ENCODE data around the gene PHF23.
A peak's percentile ranks its signal among the peaks of the same experiment; 100 is the strongest.

Gene PHF23

DNA sequence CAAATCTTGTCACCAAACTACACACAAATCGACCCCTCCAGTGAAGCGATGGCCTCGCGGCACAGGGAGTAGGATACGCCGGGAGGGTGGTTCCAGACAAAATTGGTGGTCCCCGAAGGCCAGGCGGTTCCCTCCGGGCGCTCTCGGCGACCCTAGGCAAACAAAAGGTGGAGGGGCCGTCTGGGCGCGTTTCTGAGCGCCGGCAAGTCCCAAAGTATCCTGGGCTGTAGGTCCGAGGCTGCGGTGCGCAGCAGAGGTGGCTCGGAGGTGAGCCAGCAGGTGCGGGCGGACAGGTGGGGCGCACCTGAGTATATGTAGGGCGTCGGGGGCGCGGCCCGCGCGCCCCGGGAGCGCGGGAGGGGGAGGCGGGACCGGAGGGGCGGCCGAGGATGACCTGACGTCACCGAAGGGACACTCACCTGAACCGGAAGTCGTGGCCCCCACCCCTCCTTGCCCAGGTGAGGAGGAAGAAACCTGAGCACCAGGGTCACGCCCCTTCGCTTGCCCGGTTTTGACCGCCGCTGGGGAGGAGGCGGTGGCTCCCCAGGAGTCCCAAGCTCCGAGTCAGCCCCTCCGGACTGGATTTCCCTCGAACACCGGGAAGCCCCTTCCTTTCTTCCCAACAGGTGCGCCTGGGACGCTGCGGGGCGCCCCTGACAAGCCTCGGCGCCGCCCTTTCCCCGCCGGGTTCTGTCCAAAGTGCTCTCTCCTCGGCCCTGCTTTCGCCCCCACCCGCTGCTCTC lies 23.1 kb upstream of the PHF23 start, which contains the start of gene CLDN7:
Gene CLDN7 (minus strand): TSS at position 287 of the 743 bp plus-strand sequence. CDS start 435 bp downstream, outside the sequence.
- peak within 1 kb of the TSS; percentile 68 for H3K4me2 ChIP-seq (ENCODE audit: low read length)
- H3K4me3 ChIP-seq (ENCODE audit: low read depth, low read length), result peak within 1 kb of the TSS; percentile 87
- peak within 1 kb of the TSS; percentile 79 for H3K9ac ChIP-seq (ENCODE audit: low read length)
- peak within 1 kb of the TSS; percentile 88 for H3K4ac ChIP-seq (ENCODE audit: low read depth, low read length)
- H4K8ac ChIP-seq (ENCODE audit: low read depth, low read length), result peak within 1 kb of the TSS; percentile 61
- peak within 1 kb of the TSS; percentile 84 for H3K27ac ChIP-seq (ENCODE audit: low read depth, low read length)
- peaks cover 28% of the 10 kb centered on the region for H3K79me1 ChIP-seq (ENCODE audit: low read length)
- H3K14ac ChIP-seq (ENCODE audit: low read length), result peak within 1 kb of the TSS; percentile 84
- peak; percentile 82 to 85 for DNase-seq
- H3K4me1 ChIP-seq (ENCODE audit: control insufficient read depth in 1 of 2, insufficient read depth in 2 of 2, low read length in 2 of 2), result peaks cover 10 to 17% of the 10 kb centered on the region in 2 experiments
- peak within 1 kb of the TSS; percentile 81 for H2BK120ac ChIP-seq (ENCODE audit: insufficient read depth, low read length, poor library complexity)
- peak within 1 kb of the TSS; percentile 37 for H3K23ac ChIP-seq (ENCODE audit: low read length)
- H3K27me3 ChIP-seq (ENCODE audit: insufficient read depth, low read length), result no peaks in the 10 kb centered on the region
- peak within 1 kb of the TSS; percentile 92 for H4K91ac ChIP-seq (ENCODE audit: low read depth, low read length)
- peaks cover 25% of the 10 kb centered on the region for H3K79me2 ChIP-seq (ENCODE audit: control insufficient read depth, insufficient read depth, low read length, poor library complexity)
- H3K36me3 ChIP-seq (ENCODE audit: control insufficient read depth in 1 of 2, insufficient read depth in 2 of 2, low read length in 2 of 2), result peaks cover 14 to 20% of the 10 kb centered on the region in 2 experiments
- H2AFZ ChIP-seq (ENCODE audit: insufficient read depth, low read length, poor library complexity), result peak within 1 kb of the TSS; percentile 69
- H3K18ac ChIP-seq (ENCODE audit: low read length), result peak within 1 kb of the TSS; percentile 78
- peak within 1 kb of the TSS; percentile 72 for H4K12ac ChIP-seq (ENCODE audit: low read depth, low read length)
- WGBS (ENCODE audit: extremely low coverage, insufficient coverage, insufficient read length), result no CpG with 5 or more reads among the region's 64 CpGs
- peaks cover 2% of the 10 kb centered on the region for H3K9me3 ChIP-seq (ENCODE audit: insufficient read depth, low read depth, low read length)
- H2BK5ac ChIP-seq (ENCODE audit: low read depth, low read length, poor library complexity), result peak within 1 kb of the TSS; percentile 87
- H2BK12ac ChIP-seq (ENCODE audit: low read length), result peak within 1 kb of the TSS; percentile 47
- H2AK5ac ChIP-seq (ENCODE audit: low read length), result peak within 1 kb of the TSS; percentile 81

DNA sequence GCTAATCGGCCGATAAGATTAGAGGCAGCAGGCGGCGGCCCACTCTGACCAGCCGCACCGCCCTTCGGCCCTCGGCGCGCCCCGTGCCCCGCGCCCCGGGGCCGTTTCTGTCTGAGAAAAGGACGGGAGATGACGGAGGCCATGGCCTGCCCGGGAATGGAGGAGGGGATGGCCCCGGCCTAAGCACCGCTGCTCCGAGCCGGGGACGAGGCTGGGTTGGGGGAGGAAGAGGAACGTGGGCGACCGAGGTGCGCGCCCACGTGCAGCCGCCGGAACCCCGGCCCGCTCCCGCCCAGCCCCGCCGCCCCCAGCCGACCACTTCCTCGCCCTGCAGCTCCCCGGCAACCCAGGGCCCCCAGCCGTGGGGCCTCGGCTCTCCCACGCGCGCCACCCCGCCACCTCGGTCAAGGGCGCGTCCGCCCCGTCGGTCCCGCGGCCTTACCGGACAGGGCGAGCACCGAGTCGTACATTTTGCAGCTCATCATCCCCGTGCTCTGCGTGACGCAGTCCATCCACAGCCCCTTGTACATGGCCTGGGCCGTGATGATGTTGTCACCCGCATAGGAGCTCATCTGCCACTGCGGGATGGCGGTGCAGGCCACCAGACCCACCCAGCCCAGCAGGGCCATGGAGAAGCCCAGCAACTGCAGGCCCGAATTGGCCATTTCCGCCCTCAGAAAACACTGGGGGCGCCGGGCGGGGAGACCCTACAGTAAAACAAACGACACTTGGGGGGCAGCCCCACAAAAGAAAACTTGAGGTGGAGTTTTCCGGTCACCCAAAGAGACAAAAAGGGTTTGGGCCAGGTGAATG lies 22.3 kb upstream of the PHF23 start:
- H3K4me1 ChIP-seq (ENCODE audit: control insufficient read depth in 1 of 2, insufficient read depth in 2 of 2, low read length in 2 of 2), result peaks cover 10 to 17% of the 10 kb centered on the region in 2 experiments
- H2BK5ac ChIP-seq (ENCODE audit: low read depth, low read length, poor library complexity), result peak overlapping the region; percentile 80
- peak overlapping the region; percentile 61 for H4K8ac ChIP-seq (ENCODE audit: low read depth, low read length)
- peak overlapping the region; percentile 88 for H3K4ac ChIP-seq (ENCODE audit: low read depth, low read length)
- H3K79me2 ChIP-seq (ENCODE audit: control insufficient read depth, insufficient read depth, low read length, poor library complexity), result peaks cover 25% of the 10 kb centered on the region
- peak overlapping the region; percentile 79 for H3K9ac ChIP-seq (ENCODE audit: low read length)
- peaks cover 28% of the 10 kb centered on the region for H3K79me1 ChIP-seq (ENCODE audit: low read length)
- peak overlapping the region; percentile 72 for H4K12ac ChIP-seq (ENCODE audit: low read depth, low read length)
- H3K27ac ChIP-seq (ENCODE audit: low read depth, low read length), result peak overlapping the region; percentile 81
- no CpG with 5 or more reads among the region's 71 CpGs for WGBS (ENCODE audit: extremely low coverage, insufficient coverage, insufficient read length)
- peak overlapping the region; percentile 81 for H2BK120ac ChIP-seq (ENCODE audit: insufficient read depth, low read length, poor library complexity)
- H3K9me3 ChIP-seq (ENCODE audit: insufficient read depth, low read depth, low read length), result peaks cover 2% of the 10 kb centered on the region
- peak overlapping the region; percentile 68 for H3K18ac ChIP-seq (ENCODE audit: low read length)
- H3K27me3 ChIP-seq (ENCODE audit: insufficient read depth, low read length), result no peaks in the 10 kb centered on the region
- H4K91ac ChIP-seq (ENCODE audit: low read depth, low read length), result peak overlapping the region; percentile 80
- peak overlapping the region; percentile 47 for H2BK12ac ChIP-seq (ENCODE audit: low read length)
- H3K4me3 ChIP-seq (ENCODE audit: low read depth, low read length), result peak overlapping the region; percentile 87
- H3K14ac ChIP-seq (ENCODE audit: low read length), result peak overlapping the region; percentile 74
- peak; percentile 65 to 70 for DNase-seq
- peak overlapping the region; percentile 66 for H2AFZ ChIP-seq (ENCODE audit: insufficient read depth, low read length, poor library complexity)
- peak overlapping the region; percentile 14 for H3K23ac ChIP-seq (ENCODE audit: low read length)
- H2AK5ac ChIP-seq (ENCODE audit: low read length), result peak overlapping the region; percentile 57
- peak overlapping the region; percentile 68 for H3K4me2 ChIP-seq (ENCODE audit: low read length)
- peaks cover 18 to 25% of the 10 kb centered on the region in 2 experiments for H3K36me3 ChIP-seq (ENCODE audit: control insufficient read depth in 1 of 2, insufficient read depth in 2 of 2, low read length in 2 of 2)

DNA sequence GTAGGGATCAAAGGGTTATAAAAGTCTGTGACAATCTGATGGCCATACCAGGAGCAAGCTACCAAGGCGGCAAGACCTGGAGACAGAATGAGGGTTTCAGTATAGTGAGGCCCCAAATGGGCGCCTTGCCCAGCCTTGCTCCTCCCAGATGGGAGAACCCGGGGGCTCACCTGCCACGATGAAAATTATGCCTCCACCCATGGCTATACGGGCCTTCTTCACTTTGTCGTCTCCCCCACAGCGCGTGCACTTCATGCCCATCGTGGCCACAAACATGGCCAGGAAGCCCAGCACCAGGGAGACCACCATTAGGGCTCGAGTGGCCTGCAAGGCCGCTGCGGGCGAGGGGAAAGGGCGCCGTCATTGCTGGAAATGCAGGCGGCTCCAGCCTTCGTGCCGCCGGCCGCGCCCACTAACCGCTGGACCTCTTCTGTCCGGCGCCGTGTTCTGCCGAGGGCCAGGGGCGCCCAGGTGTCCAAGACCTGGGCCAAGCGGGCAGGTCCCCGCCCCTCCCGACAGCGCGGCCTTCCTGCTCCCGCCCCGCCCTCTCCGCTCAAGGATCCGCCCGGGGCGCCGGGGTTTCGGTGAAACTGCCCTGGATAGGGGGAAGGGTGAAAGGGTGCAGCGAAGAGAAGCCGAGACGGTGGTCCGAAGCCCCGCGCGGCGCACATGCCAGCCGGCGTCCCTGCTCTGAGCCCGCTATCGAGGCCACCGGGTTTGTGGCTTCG lies 21.6 kb upstream of the PHF23 start:
- WGBS (ENCODE audit: extremely low coverage, insufficient coverage, insufficient read length), result no CpG with 5 or more reads among the region's 54 CpGs
- peak overlapping the region; percentile 3 for H2AK5ac ChIP-seq (ENCODE audit: low read length)
- DNase-seq, result peak; percentile 86
- H3K9ac ChIP-seq (ENCODE audit: low read length), result peak overlapping the region; percentile 79
- H2BK12ac ChIP-seq (ENCODE audit: low read length), result peak overlapping the region; percentile 37
- no peaks in the 10 kb centered on the region for H3K27me3 ChIP-seq (ENCODE audit: insufficient read depth, low read length)
- H3K18ac ChIP-seq (ENCODE audit: low read length), result peak overlapping the region; percentile 68
- H3K4me3 ChIP-seq (ENCODE audit: low read depth, low read length), result peak overlapping the region; percentile 87
- H4K91ac ChIP-seq (ENCODE audit: low read depth, low read length), result peak overlapping the region; percentile 80
- H3K9me3 ChIP-seq (ENCODE audit: insufficient read depth, low read depth, low read length), result peaks cover 2% of the 10 kb centered on the region
- peak overlapping the region; percentile 74 for H3K14ac ChIP-seq (ENCODE audit: low read length)
- peak overlapping the region; percentile 61 for H4K8ac ChIP-seq (ENCODE audit: low read depth, low read length)
- H2BK5ac ChIP-seq (ENCODE audit: low read depth, low read length, poor library complexity), result peak overlapping the region; percentile 80
- peak overlapping the region; percentile 92 for H3K4ac ChIP-seq (ENCODE audit: low read depth, low read length)
- H3K79me1 ChIP-seq (ENCODE audit: low read length), result peaks cover 28% of the 10 kb centered on the region
- peak overlapping the region; percentile 81 for H2BK120ac ChIP-seq (ENCODE audit: insufficient read depth, low read length, poor library complexity)
- H3K27ac ChIP-seq (ENCODE audit: low read depth, low read length), result peak overlapping the region; percentile 81
- no peak overlapping the region for H3K23ac ChIP-seq (ENCODE audit: low read length)
- H3K79me2 ChIP-seq (ENCODE audit: control insufficient read depth, insufficient read depth, low read length, poor library complexity), result peaks cover 25% of the 10 kb centered on the region
- H3K4me1 ChIP-seq (ENCODE audit: control insufficient read depth in 1 of 2, insufficient read depth in 2 of 2, low read length in 2 of 2), result peaks cover 10 to 17% of the 10 kb centered on the region in 2 experiments
- H2AFZ ChIP-seq (ENCODE audit: insufficient read depth, low read length, poor library complexity), result peak overlapping the region; percentile 66
- H3K36me3 ChIP-seq (ENCODE audit: control insufficient read depth in 1 of 2, insufficient read depth in 2 of 2, low read length in 2 of 2), result peaks cover 23 to 31% of the 10 kb centered on the region in 2 experiments
- peak overlapping the region; percentile 68 for H3K4me2 ChIP-seq (ENCODE audit: low read length)
- peak overlapping the region; percentile 72 for H4K12ac ChIP-seq (ENCODE audit: low read depth, low read length)

GRCh38 chr17:7260151-7260550 lies 20.9 kb upstream of the PHF23 start:
- H3K9ac ChIP-seq (ENCODE audit: low read length), result no peak overlapping the region
- H3K79me1 ChIP-seq (ENCODE audit: low read length), result peaks cover 28% of the 10 kb centered on the region
- no peak overlapping the region for H3K18ac ChIP-seq (ENCODE audit: low read length)
- H3K36me3 ChIP-seq (ENCODE audit: control insufficient read depth in 1 of 2, insufficient read depth in 2 of 2, low read length in 2 of 2), result peaks cover 26 to 34% of the 10 kb centered on the region in 2 experiments
- H4K91ac ChIP-seq (ENCODE audit: low read depth, low read length), result peak overlapping the region; percentile 20
- peaks cover 10 to 17% of the 10 kb centered on the region in 2 experiments for H3K4me1 ChIP-seq (ENCODE audit: control insufficient read depth in 1 of 2, insufficient read depth in 2 of 2, low read length in 2 of 2)
- no CpG with 5 or more reads among the region's 4 CpGs for WGBS (ENCODE audit: extremely low coverage, insufficient coverage, insufficient read length)
- no peaks in the 10 kb centered on the region for H3K27me3 ChIP-seq (ENCODE audit: insufficient read depth, low read length)
- H3K4ac ChIP-seq (ENCODE audit: low read depth, low read length), result peak overlapping the region; percentile 92
- H2BK120ac ChIP-seq (ENCODE audit: insufficient read depth, low read length, poor library complexity), result no peak overlapping the region
- H4K8ac ChIP-seq (ENCODE audit: low read depth, low read length), result peak overlapping the region; percentile 65
- no peak overlapping the region for H3K23ac ChIP-seq (ENCODE audit: low read length)
- no peak overlapping the region for H2AFZ ChIP-seq (ENCODE audit: insufficient read depth, low read length, poor library complexity)
- no peak overlapping the region for H3K27ac ChIP-seq (ENCODE audit: low read depth, low read length)
- H2BK12ac ChIP-seq (ENCODE audit: low read length), result peak overlapping the region; percentile 37
- DNase-seq, result no peak
- H3K4me3 ChIP-seq (ENCODE audit: low read depth, low read length), result no peak overlapping the region
- no peak overlapping the region for H3K14ac ChIP-seq (ENCODE audit: low read length)
- H3K9me3 ChIP-seq (ENCODE audit: insufficient read depth, low read depth, low read length), result peaks cover 2% of the 10 kb centered on the region
- peaks cover 25% of the 10 kb centered on the region for H3K79me2 ChIP-seq (ENCODE audit: control insufficient read depth, insufficient read depth, low read length, poor library complexity)
- H3K4me2 ChIP-seq (ENCODE audit: low read length), result peak overlapping the region; percentile 68
- peak overlapping the region; percentile 64 for H2AK5ac ChIP-seq (ENCODE audit: low read length)
- H2BK5ac ChIP-seq (ENCODE audit: low read depth, low read length, poor library complexity), result no peak overlapping the region
- H4K12ac ChIP-seq (ENCODE audit: low read depth, low read length), result no peak overlapping the region

Data from trophoblast cell (in vitro differentiated cells and primary cell).